Measurements from ENCODE around the gene MMP19.
"Not testable (repeated sequence)": the region's sequence is repeated elsewhere in the genome, so short reads cannot be mapped to it uniquely, and the experiment has no call there.

MMP19 gene

GRCh38 chr12:55840581-55841351, 2.0 kb downstream of the MMP19 start:
- Histone ChIP-seq H3K9ac (ENCODE audit: low read length) (no peak overlapping the region), H3K4me1 (ENCODE audit: control insufficient read depth, insufficient read depth, low read length) (peaks cover 13% of the 10 kb centered on the region), H3K27me3 (ENCODE audit: control insufficient read depth, insufficient read depth, low read length) (no peaks in the 10 kb centered on the region), H3K9me3 (ENCODE audit: control insufficient read depth, insufficient read depth, low read depth, low read length) (no peaks in the 10 kb centered on the region), H3K36me3 (ENCODE audit: control insufficient read depth, insufficient read depth, low read length) (no peaks in the 10 kb centered on the region), H3K27ac (ENCODE audit: low read depth, low read length) (no peak overlapping the region), H3K4me3 (ENCODE audit: low read depth, low read length) (no peak overlapping the region)

DNA sequence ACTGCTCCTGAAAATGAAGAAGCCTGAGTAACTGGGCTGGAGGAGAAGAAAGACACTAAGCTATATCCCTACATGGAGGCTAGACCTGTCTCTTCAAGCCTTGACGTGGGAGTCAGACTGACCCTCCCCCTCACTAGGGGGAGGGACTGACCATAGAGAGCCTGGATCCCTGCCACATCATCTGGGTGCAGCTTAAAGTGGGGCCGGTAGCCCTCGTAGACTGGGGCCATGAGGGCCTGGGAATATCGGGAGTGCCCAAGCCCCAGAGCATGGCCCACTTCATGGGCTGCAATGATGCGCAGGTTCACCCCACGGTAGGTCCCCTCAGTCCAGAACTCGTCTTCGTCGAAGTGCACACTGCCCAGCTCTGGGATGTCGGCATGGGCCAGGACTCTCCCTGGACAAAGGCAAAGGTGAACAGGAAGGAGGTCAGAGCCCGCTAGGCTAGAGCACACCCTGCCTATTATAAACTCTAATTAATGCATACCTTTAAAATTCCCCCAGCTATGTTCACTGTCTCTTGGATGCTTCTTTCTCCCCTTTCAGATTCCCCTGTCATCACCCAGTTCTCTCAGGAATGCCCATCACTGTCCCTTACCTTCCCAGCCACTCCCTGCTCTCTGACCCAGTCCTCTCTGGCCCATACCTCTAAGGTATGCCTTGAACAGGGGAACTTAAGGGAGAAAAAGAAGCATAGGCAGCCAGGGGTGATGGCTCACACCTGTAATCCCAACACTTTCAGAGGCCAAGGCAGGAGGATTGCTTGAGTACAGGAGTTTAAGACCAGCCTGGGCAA, 3.2 kb downstream of the MMP19 start:
- H3K9me3 ChIP-seq (ENCODE audit: control insufficient read depth, insufficient read depth, low read depth, low read length) = no peaks in the 10 kb centered on the region

GRCh38 chr12:55838361-55838760, 4.4 kb downstream of the MMP19 start:
- peaks cover 13% of the 10 kb centered on the region for H3K4me1 ChIP-seq (ENCODE audit: control insufficient read depth, insufficient read depth, low read length)
- H3K36me3 ChIP-seq (ENCODE audit: control insufficient read depth, insufficient read depth, low read length) = no peaks in the 10 kb centered on the region
- no peak overlapping the region for H3K27ac ChIP-seq (ENCODE audit: low read depth, low read length)
- H3K9me3 ChIP-seq (ENCODE audit: control insufficient read depth, insufficient read depth, low read depth, low read length) = no peaks in the 10 kb centered on the region
- H3K27me3 ChIP-seq (ENCODE audit: control insufficient read depth, insufficient read depth, low read length) = no peaks in the 10 kb centered on the region
- no peak overlapping the region for H3K4me3 ChIP-seq (ENCODE audit: low read depth, low read length)
- H3K9ac ChIP-seq (ENCODE audit: low read length) = no peak overlapping the region

More for the DNA sequence above, 3.2 kb downstream of the MMP19 start:
- H3K4me3 ChIP-seq (ENCODE audit: low read depth, low read length) = no peak overlapping the region
- no peak overlapping the region for H3K27ac ChIP-seq (ENCODE audit: low read depth, low read length)
- peaks cover 13% of the 10 kb centered on the region for H3K4me1 ChIP-seq (ENCODE audit: control insufficient read depth, insufficient read depth, low read length)
- no peaks in the 10 kb centered on the region for H3K27me3 ChIP-seq (ENCODE audit: control insufficient read depth, insufficient read depth, low read length)
- no peak overlapping the region for H3K9ac ChIP-seq (ENCODE audit: low read length)
- no peaks in the 10 kb centered on the region for H3K36me3 ChIP-seq (ENCODE audit: control insufficient read depth, insufficient read depth, low read length)

DNA sequence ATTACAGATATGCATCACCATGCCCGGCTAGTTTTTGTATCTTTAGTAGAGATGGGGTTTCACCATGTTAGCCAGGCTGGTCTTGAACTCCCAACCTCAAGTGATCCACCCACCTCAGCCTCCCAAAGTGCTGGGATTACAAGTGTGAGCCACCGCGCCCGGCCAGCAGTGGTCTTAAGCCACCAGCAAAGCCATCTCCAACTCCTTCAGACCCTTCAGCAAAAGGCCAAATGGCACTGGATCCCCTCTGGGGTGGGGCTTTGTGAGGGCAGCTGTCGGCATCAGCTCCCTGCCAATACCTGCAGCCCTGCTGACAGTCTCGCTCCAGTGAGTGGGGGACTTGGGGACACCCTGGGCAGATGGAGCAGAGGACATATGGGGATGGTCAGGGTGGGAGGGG, 8.3 kb downstream of the MMP19 start:
- H3K4me3 ChIP-seq (ENCODE audit: low read depth, low read length); H3K9ac ChIP-seq (ENCODE audit: low read length); H3K27ac ChIP-seq (ENCODE audit: low read depth, low read length); H3K27me3 ChIP-seq (ENCODE audit: control insufficient read depth, insufficient read depth, low read length); H3K9me3 ChIP-seq (ENCODE audit: control insufficient read depth, insufficient read depth, low read depth, low read length); H3K36me3 ChIP-seq (ENCODE audit: control insufficient read depth, insufficient read depth, low read length): not testable (repeated sequence)
- peaks cover 10% of the 10 kb centered on the region for H3K4me1 ChIP-seq (ENCODE audit: control insufficient read depth, insufficient read depth, low read length)

GRCh38 chr12:55833056-55833455, 9.7 kb downstream of the MMP19 start:
- Histone ChIP-seq H3K27ac (ENCODE audit: low read depth, low read length) (no peak overlapping the region), H3K9me3 (ENCODE audit: control insufficient read depth, insufficient read depth, low read depth, low read length) (no peaks in the 10 kb centered on the region)

GRCh38 chr12:55831447-55831815, 11.3 kb downstream of the MMP19 start:
- Histone ChIP-seq H3K27ac (ENCODE audit: low read depth, low read length) (no peak overlapping the region), H3K27me3 (ENCODE audit: control insufficient read depth, insufficient read depth, low read length) (no peaks in the 10 kb centered on the region), H3K9ac (ENCODE audit: low read length) (peak overlapping the region; percentile 88), H3K36me3 (ENCODE audit: control insufficient read depth, insufficient read depth, low read length) (peaks cover 8% of the 10 kb centered on the region), H3K4me3 (ENCODE audit: low read depth, low read length) (peak overlapping the region; percentile 85), H3K4me1 (ENCODE audit: control insufficient read depth, insufficient read depth, low read length) (peaks cover 27% of the 10 kb centered on the region), H3K9me3 (ENCODE audit: control insufficient read depth, insufficient read depth, low read depth, low read length) (no peaks in the 10 kb centered on the region)

More at GRCh38 chr12:55833056-55833455, 9.7 kb downstream of the MMP19 start:
- peaks cover 3% of the 10 kb centered on the region; the same call in 1 of the 2 replicates for H3K36me3 ChIP-seq (ENCODE audit: control insufficient read depth, insufficient read depth, low read length)
- H3K27me3 ChIP-seq (ENCODE audit: control insufficient read depth, insufficient read depth, low read length) = no peaks in the 10 kb centered on the region
- H3K4me1 ChIP-seq (ENCODE audit: control insufficient read depth, insufficient read depth, low read length) = peaks cover 17% of the 10 kb centered on the region
- H3K4me3 ChIP-seq (ENCODE audit: low read depth, low read length) = no peak overlapping the region
- H3K9ac ChIP-seq (ENCODE audit: low read length) = no peak overlapping the region

- Histone ChIP-seq H3K4me3 (ENCODE audit: low read depth, low read length) (peak overlapping the region; percentile 85), H3K36me3 (ENCODE audit: control insufficient read depth, insufficient read depth, low read length) (peaks cover 8% of the 10 kb centered on the region), H3K4me1 (ENCODE audit: control insufficient read depth, insufficient read depth, low read length) (peaks cover 27% of the 10 kb centered on the region), H3K9ac (ENCODE audit: low read length) (peak overlapping the region; percentile 88), H3K27ac (ENCODE audit: low read depth, low read length) (peak overlapping the region; percentile 90), H3K9me3 (ENCODE audit: control insufficient read depth, insufficient read depth, low read depth, low read length) (no peaks in the 10 kb centered on the region), H3K27me3 (ENCODE audit: control insufficient read depth, insufficient read depth, low read length) (no peaks in the 10 kb centered on the region)
These were observed 11.9 kb downstream of the MMP19 start for GRCh38 chr12:55830601-55831446.

DNA sequence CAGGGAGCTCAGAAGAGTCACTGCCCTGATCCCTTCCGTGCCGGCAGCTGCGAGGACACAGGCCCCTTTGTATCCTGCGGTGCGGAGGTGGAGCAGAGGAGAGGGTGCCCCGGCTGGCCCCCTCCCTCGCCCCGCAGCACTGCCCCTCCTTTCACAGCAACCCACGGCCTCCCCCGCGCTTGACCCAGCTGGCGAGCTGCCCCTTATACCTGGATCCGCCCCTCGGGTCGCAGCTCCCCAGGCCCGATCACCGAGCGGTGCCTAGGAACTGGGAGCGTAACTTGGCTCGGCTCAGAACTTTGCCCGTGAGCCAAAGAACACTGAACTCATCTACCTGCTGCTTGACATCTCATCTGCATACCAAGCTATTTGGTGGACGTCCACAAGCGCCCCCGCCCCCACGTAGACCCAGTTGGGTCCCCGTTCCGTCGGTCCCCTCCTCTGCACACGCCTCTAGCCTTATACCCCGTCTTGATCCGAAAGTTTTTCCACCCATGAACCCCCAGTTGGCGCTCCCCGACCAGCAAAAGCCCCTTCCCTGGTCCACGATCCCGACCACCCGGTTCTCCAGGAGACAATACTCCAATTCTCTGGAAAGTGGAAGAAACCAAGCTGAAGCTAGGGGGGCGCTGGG, 12.7 kb downstream of the MMP19 start:
- H3K36me3 ChIP-seq (ENCODE audit: control insufficient read depth, insufficient read depth, low read length) = peaks cover 10% of the 10 kb centered on the region
- H3K9ac ChIP-seq (ENCODE audit: low read length) = peak overlapping the region; percentile 88
- peaks cover 27% of the 10 kb centered on the region for H3K4me1 ChIP-seq (ENCODE audit: control insufficient read depth, insufficient read depth, low read length)
- H3K27ac ChIP-seq (ENCODE audit: low read depth, low read length) = peak overlapping the region; percentile 90
- H3K27me3 ChIP-seq (ENCODE audit: control insufficient read depth, insufficient read depth, low read length) = no peaks in the 10 kb centered on the region
- no peaks in the 10 kb centered on the region for H3K9me3 ChIP-seq (ENCODE audit: control insufficient read depth, insufficient read depth, low read depth, low read length)
- H3K4me3 ChIP-seq (ENCODE audit: low read depth, low read length) = peak overlapping the region; percentile 85

- Histone ChIP-seq H3K27me3 (ENCODE audit: control insufficient read depth, insufficient read depth, low read length) (no peaks in the 10 kb centered on the region), H3K36me3 (ENCODE audit: control insufficient read depth, insufficient read depth, low read length) (peaks cover 11% of the 10 kb centered on the region), H3K9me3 (ENCODE audit: control insufficient read depth, insufficient read depth, low read depth, low read length) (no peaks in the 10 kb centered on the region), H3K4me3 (ENCODE audit: low read depth, low read length) (peak overlapping the region; percentile 85), H3K4me1 (ENCODE audit: control insufficient read depth, insufficient read depth, low read length) (peaks cover 27% of the 10 kb centered on the region), H3K9ac (ENCODE audit: low read length) (no peak overlapping the region), H3K27ac (ENCODE audit: low read depth, low read length) (no peak overlapping the region)
These were observed 14.4 kb downstream of the MMP19 start for GRCh38 chr12:55828357-55828756.

DNA sequence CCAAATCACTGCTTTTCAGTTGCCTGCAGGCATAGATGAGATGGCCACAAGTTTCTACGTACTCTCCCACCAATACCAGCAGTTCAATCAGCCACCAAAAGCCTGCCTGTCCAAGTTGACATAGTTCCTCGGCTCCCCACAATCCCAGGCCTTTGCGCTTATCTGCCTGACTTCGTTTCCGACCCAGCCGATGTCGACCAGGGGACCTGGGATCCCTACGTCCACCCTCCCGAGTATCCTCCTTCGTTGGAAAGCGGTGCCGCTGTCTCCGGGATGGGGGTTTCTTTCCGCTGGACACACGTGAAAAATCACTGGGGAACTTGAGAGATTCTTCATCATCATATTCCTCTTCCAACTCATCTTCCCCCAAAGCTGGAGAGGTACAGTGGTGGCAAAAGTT, 14.9 kb downstream of the MMP19 start:
- Histone ChIP-seq H3K9ac (ENCODE audit: low read length) (peak overlapping the region; percentile 16), H3K27ac (ENCODE audit: low read depth, low read length) (no peak overlapping the region), H3K4me3 (ENCODE audit: low read depth, low read length) (peak overlapping the region; percentile 85)

More for the DNA sequence above, 14.9 kb downstream of the MMP19 start:
- Histone ChIP-seq H3K9me3 (ENCODE audit: control insufficient read depth, insufficient read depth, low read depth, low read length) (no peaks in the 10 kb centered on the region), H3K4me1 (ENCODE audit: control insufficient read depth, insufficient read depth, low read length) (peaks cover 27% of the 10 kb centered on the region), H3K27me3 (ENCODE audit: control insufficient read depth, insufficient read depth, low read length) (no peaks in the 10 kb centered on the region), H3K36me3 (ENCODE audit: control insufficient read depth, insufficient read depth, low read length) (peaks cover 17% of the 10 kb centered on the region)

All from HUES6 (cell line).